Measurements from ENCODE around the gene PLEKHG5.

PLEKHG5 gene

GRCh38 chr1:6491480-6491962 is at the start of gene PLEKHG5:
TSS of gene PLEKHG5 (minus strand) at chr1:6491667. CDS start at chr1:6477571, 14,096 bp downstream.
- no peak for DNase-seq

GRCh38 chr1:6538956-6539355 is 47.5 kb upstream of the PLEKHG5 start:
- DNase-seq, result no peak

GRCh38 chr1:6536291-6536690 is 44.8 kb upstream of the PLEKHG5 start:
- no peak for DNase-seq

GRCh38 chr1:6535214-6535613 is 43.7 kb upstream of the PLEKHG5 start:
- no peak for DNase-seq

GRCh38 chr1:6534248-6534822 is 42.9 kb upstream of the PLEKHG5 start:
- no peak for DNase-seq

GRCh38 chr1:6531996-6532395 is 40.5 kb upstream of the PLEKHG5 start:
- no peak for DNase-seq

GRCh38 chr1:6530504-6531160 is 39.2 kb upstream of the PLEKHG5 start:
- DNase-seq, result no peak

GRCh38 chr1:6528492-6528891 is 37.0 kb upstream of the PLEKHG5 start:
- no peak for DNase-seq

GRCh38 chr1:6526316-6526715 is 34.8 kb upstream of the PLEKHG5 start:
- no peak for DNase-seq

- peak; percentile 51 for DNase-seq
These were observed 32.1 kb upstream of the PLEKHG5 start for GRCh38 chr1:6523566-6523965.

- no peak for DNase-seq
These were observed 30.1 kb upstream of the PLEKHG5 start for GRCh38 chr1:6521536-6521935.

- DNase-seq, result no peak
These were observed 28.6 kb upstream of the PLEKHG5 start for GRCh38 chr1:6519935-6520671.

- DNase-seq, result no peak
These were observed 28.0 kb upstream of the PLEKHG5 start for GRCh38 chr1:6519491-6519934.

GRCh38 chr1:6517435-6517851 is 26.0 kb upstream of the PLEKHG5 start:
- DNase-seq, result no peak

GRCh38 chr1:6515771-6516170 is 24.3 kb upstream of the PLEKHG5 start:
- no peak for DNase-seq

GRCh38 chr1:6513320-6513801 is 21.9 kb upstream of the PLEKHG5 start:
- no peak for DNase-seq

GRCh38 chr1:6512908-6513280 is 21.4 kb upstream of the PLEKHG5 start:
- DNase-seq, result no peak

GRCh38 chr1:6512245-6512907 is 20.9 kb upstream of the PLEKHG5 start:
- no peak for DNase-seq

GRCh38 chr1:6511561-6512244 is 20.2 kb upstream of the PLEKHG5 start:
- DNase-seq, result no peak

- DNase-seq, result no peak
These were observed 19.6 kb upstream of the PLEKHG5 start for GRCh38 chr1:6511056-6511455.

GRCh38 chr1:6510493-6510892 is 19.0 kb upstream of the PLEKHG5 start:
- DNase-seq, result no peak

- no peak for DNase-seq
These were observed 18.4 kb upstream of the PLEKHG5 start for GRCh38 chr1:6509919-6510291.

Measured in hematopoietic multipotent progenitor cell treated with erythropoietin and hydrocortisone succinate and interleukin-3 and kit ligand, for 6 days (in vitro differentiated cells).